Measurements from ENCODE around the gene MRPL38. TPM values are rescaled to one million over a fixed set of nuclear protein-coding genes. Genes with fewer than 3 reads are reported as not detected.
A peak's percentile ranks its signal among the peaks of the same experiment; 100 is the strongest.
"Not testable (repeated sequence)": the region's sequence is repeated elsewhere in the genome, so short reads cannot be mapped to it uniquely, and the experiment has no call there.

MRPL38 gene
- polyA plus RNA-seq, 1 donor from 2014 or later: 77.5 TPM

GRCh38 chr17:75868730-75869281 is 35.9 kb downstream of the MRPL38 start:
- H3K36me3 Mint-ChIP-seq, H3K4me3 Mint-ChIP-seq, H3K27me3 Mint-ChIP-seq, H3K27ac Mint-ChIP-seq, H3K9me3 Mint-ChIP-seq: not testable (repeated sequence)
- H3K4me1 Mint-ChIP-seq: peaks cover 16 to 17% (median 16%) of the 10 kb centered on the region in 3 donors

- not testable (repeated sequence) for H3K9me3 Mint-ChIP-seq, H3K27me3 Mint-ChIP-seq, H3K36me3 Mint-ChIP-seq
- H3K4me3 Mint-ChIP-seq: peak overlapping the region in 2 of 4 donors; percentile 37 to 80
- peak overlapping the region; percentile 94 to 96 (median 96) for H3K27ac Mint-ChIP-seq
- H3K4me1 Mint-ChIP-seq: peaks cover 20 to 21% (median 20%) of the 10 kb centered on the region in 3 donors
Observed at GRCh38 chr17:75865404-75866188, 39.1 kb downstream of the MRPL38 start.

- H3K27me3 Mint-ChIP-seq, H3K36me3 Mint-ChIP-seq, H3K9me3 Mint-ChIP-seq: not testable (repeated sequence)
- Mint-ChIP-seq H3K4me3 (peak overlapping the region; percentile 46 to 88 (median 80)), H3K27ac (peak overlapping the region; percentile 94 to 96 (median 96)), H3K4me1 (peaks cover 20 to 21% (median 20%) of the 10 kb centered on the region in 3 donors)
Observed at GRCh38 chr17:75864887-75865286, 39.8 kb downstream of the MRPL38 start.

- H3K4me3 Mint-ChIP-seq: peak overlapping the region; percentile 46 to 88 (median 80)
- H3K36me3 Mint-ChIP-seq: no peaks in the 10 kb centered on the region
- no peaks in the 10 kb centered on the region for H3K9me3 Mint-ChIP-seq
- H3K4me1 Mint-ChIP-seq: peaks cover 20 to 23% (median 21%) of the 10 kb centered on the region in 3 donors
- peak overlapping the region; percentile 94 to 96 (median 96) for H3K27ac Mint-ChIP-seq
- no peaks in the 10 kb centered on the region for H3K27me3 Mint-ChIP-seq
Observed at GRCh38 chr17:75864448-75864871, 40.2 kb downstream of the MRPL38 start.

GRCh38 chr17:75861927-75862317 is 42.8 kb downstream of the MRPL38 start:
- Mint-ChIP-seq H3K4me3 (peak overlapping the region in 1 of 4 donors; percentile 28), H3K27me3 (no peaks in the 10 kb centered on the region), H3K4me1 (peaks cover 27 to 36% (median 35%) of the 10 kb centered on the region in 3 donors), H3K36me3 (no peaks in the 10 kb centered on the region), H3K9me3 (no peaks in the 10 kb centered on the region), H3K27ac (peak overlapping the region in 2 of 3 donors; percentile 77 to 81)

GRCh38 chr17:75859358-75859757 is 45.3 kb downstream of the MRPL38 start:
- H3K36me3 Mint-ChIP-seq, H3K9me3 Mint-ChIP-seq, H3K27me3 Mint-ChIP-seq: not testable (repeated sequence)
- H3K27ac Mint-ChIP-seq: peak overlapping the region in 2 of 3 donors; percentile 84 to 91
- H3K4me3 Mint-ChIP-seq: peak overlapping the region in 1 of 4 donors; percentile 41
- H3K4me1 Mint-ChIP-seq: peaks cover 20 to 29% (median 29%) of the 10 kb centered on the region in 3 donors

- peak overlapping the region in 1 of 4 donors; percentile 95 for H3K4me3 Mint-ChIP-seq
Observed at GRCh38 chr17:75856062-75856756, 48.5 kb downstream of the MRPL38 start.

GRCh38 chr17:75855310-75856061 is 49.2 kb downstream of the MRPL38 start, which contains the start of gene WBP2:
TSS of gene WBP2 (minus strand) at chr17:75855335. CDS start at chr17:75855297, 38 bp downstream.
- no peaks in the 10 kb centered on the region for H3K27me3 Mint-ChIP-seq
- peaks cover 11 to 34% (median 28%) of the 10 kb centered on the region in 3 donors for H3K4me1 Mint-ChIP-seq
- no peaks in the 10 kb centered on the region for H3K36me3 Mint-ChIP-seq
- H3K9me3 Mint-ChIP-seq: no peaks in the 10 kb centered on the region
- H3K4me3 Mint-ChIP-seq: peak within 1 kb of the TSS in 1 of 4 donors; percentile 95
- H3K27ac Mint-ChIP-seq: peak within 1 kb of the TSS; percentile 38 to 89 (median 77)

More at GRCh38 chr17:75856062-75856756, 48.5 kb downstream of the MRPL38 start:
- no peaks in the 10 kb centered on the region for H3K36me3 Mint-ChIP-seq
- H3K27ac Mint-ChIP-seq: peak overlapping the region; percentile 38 to 89 (median 77)
- no peaks in the 10 kb centered on the region for H3K9me3 Mint-ChIP-seq
- peaks cover 13 to 35% (median 29%) of the 10 kb centered on the region in 3 donors for H3K4me1 Mint-ChIP-seq
- no peaks in the 10 kb centered on the region for H3K27me3 Mint-ChIP-seq

GRCh38 chr17:75854881-75855309 is 49.8 kb downstream of the MRPL38 start:
- Mint-ChIP-seq H3K4me1 (peaks cover 11 to 34% (median 28%) of the 10 kb centered on the region in 3 donors), H3K27me3 (no peaks in the 10 kb centered on the region), H3K27ac (no peak overlapping the region), H3K9me3 (no peaks in the 10 kb centered on the region), H3K4me3 (no peak overlapping the region), H3K36me3 (peaks cover under 1% of the 10 kb centered on the region)

GRCh38 chr17:75854101-75854748 is 50.5 kb downstream of the MRPL38 start:
- Mint-ChIP-seq H3K9me3 (no peaks in the 10 kb centered on the region), H3K4me3 (no peak overlapping the region), H3K27ac (peak overlapping the region in 1 of 3 donors; percentile 81), H3K36me3 (peaks cover 1% of the 10 kb centered on the region), H3K4me1 (peaks cover 11 to 31% (median 24%) of the 10 kb centered on the region in 3 donors), H3K27me3 (no peaks in the 10 kb centered on the region)

GRCh38 chr17:75853433-75853832 is 51.3 kb downstream of the MRPL38 start:
- H3K27me3 Mint-ChIP-seq: no peaks in the 10 kb centered on the region
- H3K4me3 Mint-ChIP-seq: peak overlapping the region in 3 of 4 donors; percentile 33 to 48 (median 47)
- peaks cover 7 to 27% (median 17%) of the 10 kb centered on the region in 3 donors for H3K4me1 Mint-ChIP-seq
- peak overlapping the region in 2 of 3 donors; percentile 76 to 81 for H3K27ac Mint-ChIP-seq
- no peaks in the 10 kb centered on the region for H3K9me3 Mint-ChIP-seq
- H3K36me3 Mint-ChIP-seq: peaks cover 1% of the 10 kb centered on the region

- Mint-ChIP-seq H3K4me3 (peak overlapping the region in 3 of 4 donors; percentile 43 to 63 (median 52)), H3K4me1 (peaks cover 10 to 23% (median 14%) of the 10 kb centered on the region in 3 donors)
- not testable (repeated sequence) for H3K36me3 Mint-ChIP-seq, H3K27me3 Mint-ChIP-seq, H3K9me3 Mint-ChIP-seq, H3K27ac Mint-ChIP-seq
Observed at GRCh38 chr17:75851693-75851991, 53.0 kb downstream of the MRPL38 start.

- Mint-ChIP-seq H3K27ac (no peak overlapping the region), H3K36me3 (peaks cover 1% of the 10 kb centered on the region), H3K9me3 (no peaks in the 10 kb centered on the region), H3K4me1 (peaks cover 5 to 18% (median 9%) of the 10 kb centered on the region in 3 donors), H3K27me3 (no peaks in the 10 kb centered on the region), H3K4me3 (peak overlapping the region in 3 of 4 donors; percentile 43 to 63 (median 52))
Observed at GRCh38 chr17:75850928-75851692, 53.6 kb downstream of the MRPL38 start.
